ENCODE measurements around the gene TSPAN6. TPM values are rescaled to one million over a fixed set of nuclear protein-coding genes. Genes with fewer than 3 reads are reported as not detected.

The TSPAN6 gene
- total RNA-seq, 1 donor from 2014 or later = 0.07 TPM

- H3K36me3 Mint-ChIP-seq (ENCODE audit: low read depth) = no peaks in the 10 kb centered on the region
- intact Hi-C loops (cut with micrococcal nuclease) = no loop called here
- POLR2A ChIA-PET = no interaction called here
- no peak overlapping the region for H3K4me3 Mint-ChIP-seq
- H3K27ac Mint-ChIP-seq = no peak overlapping the region
- ATAC-seq (ENCODE audit: low read depth) (no peak), DNase-seq (no peak)
- H3K9me3 Mint-ChIP-seq = no peaks in the 10 kb centered on the region
- H3K27me3 Mint-ChIP-seq = peaks cover 9% of the 10 kb centered on the region
- CTCF ChIA-PET = no interaction called here
- no peak for TF ChIP-seq CTCF (IDR thresholded peaks at IDR 0.05)
- H3K4me1 Mint-ChIP-seq = peaks cover 7% of the 10 kb centered on the region
Observed at GRCh38 chrX:100663642-100664041, 27.0 kb upstream of the TSPAN6 start.

GRCh38 chrX:100662796-100663195 is 26.2 kb upstream of the TSPAN6 start:
- no peak overlapping the region for H3K27ac Mint-ChIP-seq
- no peaks in the 10 kb centered on the region for H3K36me3 Mint-ChIP-seq (ENCODE audit: low read depth)
- TF ChIP-seq CTCF (IDR thresholded peaks at IDR 0.05) = no peak
- peaks cover 9% of the 10 kb centered on the region for H3K27me3 Mint-ChIP-seq
- H3K9me3 Mint-ChIP-seq = no peaks in the 10 kb centered on the region
- ATAC-seq (ENCODE audit: low read depth) (no peak), DNase-seq (no peak)
- no peak overlapping the region for H3K4me3 Mint-ChIP-seq
- ChIA-PET POLR2A (no interaction called here), CTCF (interaction anchor here (1.1 kb wide), 1 partner anchor 8 kb away, joined by 3 read pairs; no protein-coding TSS in a partner anchor)
- intact Hi-C loops (cut with micrococcal nuclease) = no loop called here
- peaks cover 8% of the 10 kb centered on the region for H3K4me1 Mint-ChIP-seq

- H3K27me3 Mint-ChIP-seq = peaks cover 9% of the 10 kb centered on the region
- no peak overlapping the region for H3K4me3 Mint-ChIP-seq
- no peaks in the 10 kb centered on the region for H3K9me3 Mint-ChIP-seq
- DNase-seq = no peak
- H3K27ac Mint-ChIP-seq = no peak overlapping the region
- no peak for TF ChIP-seq CTCF (IDR thresholded peaks at IDR 0.05)
- intact Hi-C loops (cut with micrococcal nuclease) = no loop called here
- peaks cover 8% of the 10 kb centered on the region for H3K4me1 Mint-ChIP-seq
- no peak for ATAC-seq (ENCODE audit: low read depth)
- ChIA-PET POLR2A (no interaction called here), CTCF (interaction anchor here (1.1 kb wide), 1 partner anchor 9 kb away, joined by 3 read pairs; no protein-coding TSS in a partner anchor)
- no peaks in the 10 kb centered on the region for H3K36me3 Mint-ChIP-seq (ENCODE audit: low read depth)
Observed at GRCh38 chrX:100662170-100662569, 25.6 kb upstream of the TSPAN6 start.

- H3K4me1 Mint-ChIP-seq = peaks cover 8% of the 10 kb centered on the region
- intact Hi-C loops (cut with micrococcal nuclease) = no loop called here
Observed at GRCh38 chrX:100659431-100660137, 23.0 kb upstream of the TSPAN6 start.

GRCh38 chrX:100658941-100659381 is 22.4 kb upstream of the TSPAN6 start:
- intact Hi-C loops (cut with micrococcal nuclease) = no loop called here
- Mint-ChIP-seq H3K9me3 (no peaks in the 10 kb centered on the region), H3K36me3 (ENCODE audit: low read depth) (no peaks in the 10 kb centered on the region), H3K27me3 (peaks cover 5% of the 10 kb centered on the region), H3K27ac (no peak overlapping the region), H3K4me1 (peaks cover 8% of the 10 kb centered on the region), H3K4me3 (no peak overlapping the region)
- DNase-seq (no peak), ATAC-seq (ENCODE audit: low read depth) (no peak)
- TF ChIP-seq CTCF (IDR thresholded peaks at IDR 0.05) = no peak
- POLR2A ChIA-PET = no interaction called here
- CTCF ChIA-PET = no interaction called here

More at GRCh38 chrX:100659431-100660137, 23.0 kb upstream of the TSPAN6 start:
- no peak overlapping the region for H3K27ac Mint-ChIP-seq
- ChIA-PET CTCF (no interaction called here), POLR2A (no interaction called here)
- H3K27me3 Mint-ChIP-seq = peaks cover 5% of the 10 kb centered on the region
- no peaks in the 10 kb centered on the region for H3K9me3 Mint-ChIP-seq
- ATAC-seq (ENCODE audit: low read depth) (no peak), DNase-seq (no peak)
- H3K4me3 Mint-ChIP-seq = no peak overlapping the region
- no peak for TF ChIP-seq CTCF (IDR thresholded peaks at IDR 0.05)
- no peaks in the 10 kb centered on the region for H3K36me3 Mint-ChIP-seq (ENCODE audit: low read depth)

Measured in activated B cell treated with CpG ODN at 0.5 μM for 24 hours (primary cell).